ENCODE measurements around the gene TFAP2A.
A peak's percentile ranks its signal among the peaks of the same experiment; 100 is the strongest.

TFAP2A gene

DNA sequence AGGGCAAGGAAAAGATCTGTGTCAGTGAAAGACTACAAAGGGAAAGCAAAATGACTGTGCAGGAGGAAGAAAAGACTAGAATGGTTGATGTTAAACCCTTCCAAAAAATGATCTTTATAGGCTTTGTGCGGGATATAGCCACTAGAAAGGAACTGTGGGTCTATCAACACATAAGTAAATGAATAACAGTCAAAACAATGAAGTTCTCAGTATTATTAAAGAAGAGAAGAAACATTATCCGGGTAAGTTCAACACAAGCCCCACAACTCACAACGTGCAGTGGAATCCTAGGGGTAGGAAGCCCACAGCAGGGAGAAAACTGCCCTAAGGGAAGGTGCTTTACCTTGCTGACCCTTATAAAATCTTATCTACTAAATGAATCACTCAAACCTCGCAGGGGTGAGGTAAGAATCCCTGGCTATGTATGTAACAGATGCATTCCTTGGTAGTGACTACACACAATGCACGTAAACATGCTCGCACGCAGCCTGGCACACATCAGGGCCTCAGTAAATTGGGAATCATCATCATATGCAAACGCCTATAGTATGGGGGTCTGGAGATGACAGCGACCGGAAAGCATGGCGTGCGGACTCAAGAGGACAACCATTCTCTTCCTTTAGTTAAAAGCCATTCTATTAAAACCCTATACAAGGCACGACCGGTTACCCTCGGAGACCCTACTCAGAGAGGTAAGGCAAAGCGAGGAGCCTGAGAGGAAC is 11.3 kb downstream of the TFAP2A start:
- no peak for DNase-seq (ENCODE audit: low read depth)
- TF ChIP-seq, protein P1, sequence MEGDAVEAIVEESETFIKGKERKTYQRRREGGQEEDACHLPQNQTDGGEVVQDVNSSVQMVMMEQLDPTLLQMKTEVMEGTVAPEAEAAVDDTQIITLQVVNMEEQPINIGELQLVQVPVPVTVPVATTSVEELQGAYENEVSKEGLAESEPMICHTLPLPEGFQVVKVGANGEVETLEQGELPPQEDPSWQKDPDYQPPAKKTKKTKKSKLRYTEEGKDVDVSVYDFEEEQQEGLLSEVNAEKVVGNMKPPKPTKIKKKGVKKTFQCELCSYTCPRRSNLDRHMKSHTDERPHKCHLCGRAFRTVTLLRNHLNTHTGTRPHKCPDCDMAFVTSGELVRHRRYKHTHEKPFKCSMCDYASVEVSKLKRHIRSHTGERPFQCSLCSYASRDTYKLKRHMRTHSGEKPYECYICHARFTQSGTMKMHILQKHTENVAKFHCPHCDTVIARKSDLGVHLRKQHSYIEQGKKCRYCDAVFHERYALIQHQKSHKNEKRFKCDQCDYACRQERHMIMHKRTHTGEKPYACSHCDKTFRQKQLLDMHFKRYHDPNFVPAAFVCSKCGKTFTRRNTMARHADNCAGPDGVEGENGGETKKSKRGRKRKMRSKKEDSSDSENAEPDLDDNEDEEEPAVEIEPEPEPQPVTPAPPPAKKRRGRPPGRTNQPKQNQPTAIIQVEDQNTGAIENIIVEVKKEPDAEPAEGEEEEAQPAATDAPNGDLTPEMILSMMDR (conservative IDR thresholded peaks at IDR 0.05; ENCODE audit: low read depth, low read length), result no peak
- peak overlapping the region; percentile 72 for H3K4me3 ChIP-seq (ENCODE audit: low read length)

DNA sequence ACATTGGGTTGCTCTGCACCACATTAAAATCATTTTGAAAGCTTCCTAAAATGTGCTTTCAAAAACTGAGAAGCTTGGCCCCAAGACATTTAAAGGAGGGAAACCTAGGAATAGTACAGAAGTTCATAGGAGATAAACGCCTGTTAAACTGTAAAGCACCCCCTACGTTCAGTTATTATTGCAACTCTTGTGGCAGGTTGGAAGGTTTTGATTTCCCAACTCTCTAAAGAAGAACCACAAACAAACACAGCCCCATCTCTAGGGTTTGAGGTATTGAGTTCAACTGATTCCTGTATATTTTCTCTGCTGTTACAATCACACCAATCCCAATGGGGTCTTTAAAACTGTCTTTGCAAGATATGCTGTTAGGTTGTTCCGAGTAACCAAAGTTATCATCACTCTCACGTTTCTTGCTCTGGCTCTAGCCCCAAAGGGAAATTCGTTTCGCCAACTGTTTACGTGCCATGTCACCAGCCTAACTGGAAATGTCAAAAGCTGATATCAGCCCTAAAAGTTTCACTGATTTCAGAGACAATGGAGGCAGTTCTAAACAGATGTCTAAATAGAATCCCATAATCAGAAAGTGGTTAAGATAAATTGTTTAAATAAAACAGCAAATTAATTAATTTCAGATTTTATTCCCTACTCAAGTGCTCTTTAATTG is 12.1 kb downstream of the TFAP2A start:
- TF ChIP-seq, protein P1 (conservative IDR thresholded peaks at IDR 0.05; ENCODE audit: low read depth, low read length), result no peak
- no peak overlapping the region for H3K4me3 ChIP-seq (ENCODE audit: low read length)
- DNase-seq (ENCODE audit: low read depth), result no peak

DNA sequence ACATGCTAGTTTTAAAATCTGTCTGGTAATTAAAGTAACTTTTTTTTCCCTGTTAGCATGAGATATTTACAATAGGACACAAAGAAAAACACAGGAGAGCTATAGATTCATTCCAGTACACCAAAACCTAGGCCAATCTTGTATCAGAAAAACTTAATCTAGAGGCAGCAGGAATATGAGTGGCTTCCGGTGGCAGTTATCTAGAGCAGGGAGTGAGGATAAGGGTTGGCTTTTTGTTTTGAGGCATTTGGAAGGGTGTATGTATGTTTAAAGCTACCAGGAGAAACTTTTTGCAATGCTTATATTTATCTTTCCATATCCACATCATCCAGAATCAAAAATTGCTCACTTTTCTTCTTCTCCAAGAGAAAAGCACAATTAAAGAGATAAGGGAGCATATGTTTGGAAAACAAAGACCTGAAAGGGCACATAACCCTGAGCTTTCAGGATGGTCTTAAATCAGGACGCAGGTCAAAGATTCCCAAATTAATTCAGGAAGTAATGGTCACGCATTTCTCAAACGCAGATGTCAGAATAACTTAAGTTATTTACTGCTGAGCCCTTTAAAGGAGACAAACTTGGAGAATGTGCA is 13.1 kb downstream of the TFAP2A start:
- no peak overlapping the region for H3K4me3 ChIP-seq (ENCODE audit: low read length)
- TF ChIP-seq, protein P1 (conservative IDR thresholded peaks at IDR 0.05; ENCODE audit: low read depth, low read length), result no peak
- no peak for DNase-seq (ENCODE audit: low read depth)

DNA sequence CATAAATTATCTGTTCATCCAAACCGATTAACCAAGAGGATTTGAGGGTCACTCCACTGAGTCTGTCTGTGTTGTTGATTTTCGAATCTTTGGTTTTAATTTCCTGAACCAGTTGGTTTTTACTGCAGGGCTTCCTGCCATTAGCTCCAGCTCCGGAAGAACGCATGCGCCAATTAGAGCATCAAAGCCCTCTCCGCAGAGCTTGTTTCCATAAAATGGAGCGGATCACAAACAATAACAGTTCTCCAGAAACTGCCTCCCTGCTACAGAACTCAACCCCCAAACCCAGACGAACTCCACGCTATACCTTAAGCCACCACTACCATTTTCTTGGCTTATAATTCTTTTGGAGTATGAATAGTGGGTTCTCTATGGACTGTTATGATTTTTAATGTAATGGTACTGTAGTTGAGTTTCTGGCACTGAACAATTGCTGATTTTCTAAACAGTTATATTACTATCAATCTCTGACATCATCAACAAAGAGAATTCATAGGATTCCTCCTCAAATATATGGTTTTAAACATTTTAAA is 13.8 kb downstream of the TFAP2A start:
- TF ChIP-seq, protein P1 (conservative IDR thresholded peaks at IDR 0.05; ENCODE audit: low read depth, low read length), result no peak
- no peak overlapping the region for H3K4me3 ChIP-seq (ENCODE audit: low read length)
- DNase-seq (ENCODE audit: low read depth), result no peak

DNA sequence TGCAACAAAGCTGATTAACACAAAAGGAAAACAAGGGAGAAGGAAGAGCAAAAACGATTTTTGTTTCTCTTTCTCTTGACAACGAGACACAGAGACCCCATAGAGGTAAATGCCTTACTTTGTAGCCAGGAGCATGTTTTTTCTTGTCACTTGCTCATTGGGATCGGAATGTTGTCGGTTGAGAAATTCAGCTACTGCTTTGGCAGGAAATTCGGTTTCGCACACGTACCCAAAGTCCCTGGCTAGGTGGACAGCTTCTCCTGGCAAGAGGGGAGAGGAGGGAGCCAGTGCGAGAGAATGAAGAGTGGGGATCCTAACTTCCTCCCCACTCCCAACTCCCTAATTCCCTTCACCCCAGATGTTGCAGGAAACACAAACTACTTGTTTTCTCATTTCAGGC is 14.5 kb downstream of the TFAP2A start:
- H3K4me3 ChIP-seq (ENCODE audit: low read length), result no peak overlapping the region
- DNase-seq (ENCODE audit: low read depth), result no peak
- TF ChIP-seq, protein P1 (conservative IDR thresholded peaks at IDR 0.05; ENCODE audit: low read depth, low read length), result no peak

DNA sequence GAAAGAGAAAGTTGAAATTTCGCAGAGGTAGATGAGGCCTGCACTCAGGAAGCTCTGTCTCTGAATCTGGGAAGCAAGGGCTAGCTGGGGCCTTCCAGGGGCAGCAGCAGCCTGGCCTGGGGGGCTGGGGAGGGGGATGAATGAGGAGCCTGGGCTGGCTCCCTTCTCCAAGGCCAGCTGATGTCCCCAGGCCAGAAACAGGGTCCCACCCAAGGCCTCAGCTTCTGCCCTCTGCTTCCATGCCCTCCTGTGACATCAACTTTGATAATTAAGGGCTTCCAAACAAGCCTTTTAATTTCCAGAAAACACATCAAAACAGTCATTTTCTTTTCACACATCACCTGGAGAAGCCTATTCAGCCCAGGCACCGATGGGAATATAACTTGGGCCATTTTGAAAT is 15.4 kb downstream of the TFAP2A start:
- no peak for DNase-seq (ENCODE audit: low read depth)
- H3K4me3 ChIP-seq (ENCODE audit: low read length), result no peak overlapping the region

More for the DNA sequence above, 15.4 kb downstream of the TFAP2A start:
- TF ChIP-seq, protein P1 (conservative IDR thresholded peaks at IDR 0.05; ENCODE audit: low read depth, low read length), result no peak
